GM10266 (cell line): ENCODE measurements around the gene SHROOM2.

ENCODE experiments used
- DNase-seq: peaks from one replicate; pipeline ENCODE4 v3.0.0; 2012; ENCODE audit errors: extremely low spot score
- TF ChIP-seq, protein P1 (sequence below): IDR thresholded peaks from 2 replicates; pipeline ENCODE4 v1.5.1; 2012; ENCODE audit warnings: mild to moderate bottlenecking, low read depth; ENCODE audit not compliant: control insufficient read depth, insufficient read depth; ENCODE audit errors: missing control alignments

SHROOM2 gene

DNA sequence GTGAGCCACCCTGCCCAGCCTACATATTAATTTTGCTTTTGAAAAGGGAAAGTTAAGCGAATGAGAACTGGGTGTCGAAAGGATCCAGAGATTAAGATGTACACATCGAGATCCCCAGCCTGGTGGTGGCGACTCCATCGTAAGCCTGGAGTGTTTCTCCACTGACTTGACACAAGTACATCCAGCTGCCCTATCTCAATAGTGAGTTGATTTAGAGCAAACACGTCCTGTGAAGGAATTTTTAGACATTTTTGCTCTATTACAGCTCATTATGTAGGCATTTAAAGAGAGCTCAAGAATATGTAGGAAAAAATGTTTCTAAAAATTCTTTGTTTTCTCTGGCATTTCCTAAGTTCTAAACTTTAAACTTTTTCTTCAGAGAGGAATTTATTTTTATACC, 169.3 kb downstream of the SHROOM2 start:
- TF ChIP-seq, protein P1, sequence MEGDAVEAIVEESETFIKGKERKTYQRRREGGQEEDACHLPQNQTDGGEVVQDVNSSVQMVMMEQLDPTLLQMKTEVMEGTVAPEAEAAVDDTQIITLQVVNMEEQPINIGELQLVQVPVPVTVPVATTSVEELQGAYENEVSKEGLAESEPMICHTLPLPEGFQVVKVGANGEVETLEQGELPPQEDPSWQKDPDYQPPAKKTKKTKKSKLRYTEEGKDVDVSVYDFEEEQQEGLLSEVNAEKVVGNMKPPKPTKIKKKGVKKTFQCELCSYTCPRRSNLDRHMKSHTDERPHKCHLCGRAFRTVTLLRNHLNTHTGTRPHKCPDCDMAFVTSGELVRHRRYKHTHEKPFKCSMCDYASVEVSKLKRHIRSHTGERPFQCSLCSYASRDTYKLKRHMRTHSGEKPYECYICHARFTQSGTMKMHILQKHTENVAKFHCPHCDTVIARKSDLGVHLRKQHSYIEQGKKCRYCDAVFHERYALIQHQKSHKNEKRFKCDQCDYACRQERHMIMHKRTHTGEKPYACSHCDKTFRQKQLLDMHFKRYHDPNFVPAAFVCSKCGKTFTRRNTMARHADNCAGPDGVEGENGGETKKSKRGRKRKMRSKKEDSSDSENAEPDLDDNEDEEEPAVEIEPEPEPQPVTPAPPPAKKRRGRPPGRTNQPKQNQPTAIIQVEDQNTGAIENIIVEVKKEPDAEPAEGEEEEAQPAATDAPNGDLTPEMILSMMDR, result no peak
- no peak for DNase-seq

DNA sequence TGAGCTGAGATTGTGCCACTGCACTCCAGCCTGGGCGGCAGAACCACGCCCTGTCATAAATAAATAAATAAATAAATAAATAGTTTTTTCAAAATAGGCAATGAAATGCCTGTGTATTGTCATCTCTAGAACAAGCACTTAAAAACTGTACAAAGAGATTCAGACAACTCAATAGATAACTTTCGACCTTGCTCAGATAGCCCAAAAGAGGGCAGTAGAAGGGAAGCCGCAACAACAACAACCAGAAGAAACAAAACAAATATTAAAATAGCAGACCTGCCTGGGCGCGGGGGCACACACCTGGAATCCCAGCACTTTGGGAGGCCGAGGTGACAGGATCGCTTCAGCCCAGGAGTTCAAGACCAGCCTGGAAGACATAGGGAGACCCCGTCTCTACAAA, 171.5 kb downstream of the SHROOM2 start:
- TF ChIP-seq, protein P1, result no peak
- DNase-seq, result no peak

DNA sequence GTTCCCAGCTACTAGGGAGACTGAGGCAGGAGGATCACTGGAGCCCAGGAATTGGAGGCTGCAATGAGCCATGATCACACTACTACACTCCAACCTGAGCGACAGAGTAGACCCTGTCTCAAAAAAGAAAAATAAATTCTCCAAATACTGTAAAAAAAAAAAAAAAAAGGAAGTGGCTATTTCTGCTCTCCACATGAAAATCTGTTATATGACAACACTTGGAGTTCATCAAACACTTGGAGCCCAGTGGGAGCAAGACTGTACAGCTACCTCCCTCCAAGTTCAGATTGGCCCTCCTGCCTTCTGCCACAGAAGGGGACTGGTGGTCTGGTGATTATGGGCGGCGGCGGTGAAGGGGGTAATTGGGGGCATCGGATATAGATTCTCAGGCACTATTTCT, 172.0 kb downstream of the SHROOM2 start:
- no peak for DNase-seq
- TF ChIP-seq, protein P1, result no peak

DNA sequence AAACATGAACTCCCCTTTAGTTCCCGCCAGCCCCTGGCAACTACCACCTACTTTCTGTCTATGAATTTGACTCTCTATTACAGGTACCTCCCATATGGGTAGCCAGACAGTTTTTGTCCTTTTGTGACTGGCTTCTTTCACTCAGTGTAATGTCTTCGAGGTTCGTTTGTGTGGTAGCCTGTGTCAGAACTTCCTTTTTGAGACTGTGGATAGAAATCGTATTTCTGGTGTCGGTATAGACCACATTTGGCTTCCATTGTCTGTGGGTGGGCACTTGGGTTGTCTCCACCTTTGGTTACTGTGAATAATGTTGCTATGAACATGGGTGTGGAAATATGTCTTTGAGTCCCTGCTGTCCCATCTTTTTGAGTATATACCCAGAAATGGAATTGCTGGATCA, 175.5 kb downstream of the SHROOM2 start:
- TF ChIP-seq, protein P1, result no peak
- DNase-seq, result no peak

DNA sequence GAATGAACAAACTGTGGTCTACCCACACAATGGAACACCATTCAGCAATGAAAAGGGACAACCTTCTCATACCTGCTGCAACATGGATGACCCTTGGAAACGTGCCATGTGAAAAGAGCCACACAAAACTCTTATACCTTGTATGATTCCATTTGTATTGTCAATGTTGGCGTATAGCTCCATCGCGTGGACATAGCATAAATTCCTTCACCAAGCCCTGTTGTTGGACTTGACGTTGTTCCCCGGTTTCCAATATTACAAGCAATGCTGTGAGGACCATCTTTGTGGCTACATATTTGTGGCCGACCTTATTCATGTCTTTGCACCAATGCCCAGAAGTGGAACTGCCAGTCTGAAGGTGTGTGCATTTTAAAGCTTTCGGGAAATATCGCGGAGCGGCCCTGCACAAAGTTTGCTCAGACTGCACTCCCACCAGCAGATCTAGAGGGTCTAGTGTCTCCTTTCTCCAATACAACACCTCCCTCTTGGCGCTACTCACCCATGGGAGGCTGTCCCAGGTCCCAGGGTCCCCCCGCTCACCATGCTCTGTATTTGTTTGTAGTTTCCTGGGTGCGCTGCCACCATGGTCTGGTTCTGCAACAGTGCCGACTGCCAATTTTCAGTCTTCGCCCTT, 180.7 kb downstream of the SHROOM2 start, which contains the start of gene CLDN34:
Gene CLDN34 (plus strand): TSS at position 584 of the 634 bp plus-strand sequence. CDS start 0 bp downstream, at position 584.
- DNase-seq, result no peak
- TF ChIP-seq, protein P1, result no peak

DNA sequence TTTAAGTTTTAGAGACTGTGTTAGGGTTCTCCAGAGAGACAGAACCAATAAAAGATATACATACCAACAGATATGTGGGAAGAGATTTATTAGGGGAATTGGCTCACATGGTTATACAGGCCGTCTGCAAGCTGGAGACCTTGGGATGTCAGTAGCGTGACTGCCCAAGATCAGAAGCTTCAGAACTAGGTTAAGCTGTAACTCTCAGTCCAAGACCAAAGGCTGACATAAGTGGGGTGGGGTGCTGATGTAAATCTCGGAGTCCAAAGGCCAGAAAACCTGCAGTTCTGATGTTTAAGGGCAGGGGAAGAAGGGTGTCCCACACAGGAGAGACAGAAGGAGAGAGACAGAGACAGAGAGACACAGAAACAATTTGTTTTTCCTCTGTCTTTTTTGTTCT, 191.4 kb downstream of the SHROOM2 start:
- DNase-seq, result no peak
- TF ChIP-seq, protein P1, result no peak

DNA sequence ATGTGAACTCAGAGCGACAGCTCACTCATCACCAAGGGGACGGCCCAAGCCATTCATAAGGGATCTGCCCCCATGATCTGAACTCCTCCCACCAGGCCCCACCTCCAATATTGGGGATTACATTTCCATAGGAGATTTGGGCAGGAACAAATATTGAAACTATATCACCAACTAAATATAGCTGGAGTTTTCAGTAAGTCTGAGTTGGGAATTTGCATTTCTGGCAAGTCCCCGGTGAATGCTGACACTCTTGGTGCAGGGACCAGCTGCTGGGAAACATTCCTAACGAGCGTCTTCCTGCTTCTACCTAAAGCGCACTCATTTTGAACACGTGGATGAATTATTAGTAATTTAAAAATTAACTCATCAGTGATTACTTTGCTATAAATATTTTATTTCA, 194.2 kb downstream of the SHROOM2 start:
- TF ChIP-seq, protein P1, result no peak
- DNase-seq, result no peak
